Cardiac fibroblast (primary cell): ENCODE measurements around the gene REEP6.

ENCODE experiments used
- DNase-seq, 2 donors: peaks; one replicate each; pipeline versions ENCODE4 v3.0.0 to v3.0.0-alpha.2; 2010; ENCODE audit warnings: low read depth in 2 of 2
- H3K4me3 ChIP-seq, 2 donors: replicated peaks in 1 of 2; 1 replicate in 1 of 2; 2 replicates in 1 of 2; pipeline ENCODE4 v1.5.1; 2011; ENCODE audit warnings: low read depth in 2 of 2, low read length in 2 of 2, mild to moderate bottlenecking in 2 of 2, moderate library complexity in 1 of 2
- TF ChIP-seq, protein P1 (sequence below): IDR thresholded peaks from one replicate; pipeline ENCODE4 v1.5.1; 2011; ENCODE audit warnings: low read depth, mild to moderate bottlenecking, low read length, inconsistent platforms

The REEP6 gene

DNA sequence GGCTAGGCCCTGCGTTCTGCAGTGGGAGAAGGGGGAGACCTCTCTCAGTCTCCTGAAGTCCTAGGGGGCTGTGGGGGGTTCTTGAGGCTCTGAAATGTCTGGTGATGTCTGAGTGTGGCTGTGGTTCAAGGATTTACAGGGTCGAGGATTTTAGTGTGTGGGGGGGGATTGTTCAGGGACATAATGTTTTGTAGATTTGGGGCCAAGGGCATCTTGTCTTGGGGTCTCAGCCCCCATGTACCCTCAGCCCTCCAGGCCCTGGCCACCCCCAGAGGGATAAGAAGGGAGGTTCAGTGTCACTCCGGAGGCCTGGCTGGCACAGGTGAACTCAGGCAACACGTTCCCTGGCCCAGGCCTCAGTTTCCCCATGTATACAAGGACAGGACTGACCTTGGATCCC lies 43.5 kb upstream of the REEP6 start:
- TF ChIP-seq, protein P1, sequence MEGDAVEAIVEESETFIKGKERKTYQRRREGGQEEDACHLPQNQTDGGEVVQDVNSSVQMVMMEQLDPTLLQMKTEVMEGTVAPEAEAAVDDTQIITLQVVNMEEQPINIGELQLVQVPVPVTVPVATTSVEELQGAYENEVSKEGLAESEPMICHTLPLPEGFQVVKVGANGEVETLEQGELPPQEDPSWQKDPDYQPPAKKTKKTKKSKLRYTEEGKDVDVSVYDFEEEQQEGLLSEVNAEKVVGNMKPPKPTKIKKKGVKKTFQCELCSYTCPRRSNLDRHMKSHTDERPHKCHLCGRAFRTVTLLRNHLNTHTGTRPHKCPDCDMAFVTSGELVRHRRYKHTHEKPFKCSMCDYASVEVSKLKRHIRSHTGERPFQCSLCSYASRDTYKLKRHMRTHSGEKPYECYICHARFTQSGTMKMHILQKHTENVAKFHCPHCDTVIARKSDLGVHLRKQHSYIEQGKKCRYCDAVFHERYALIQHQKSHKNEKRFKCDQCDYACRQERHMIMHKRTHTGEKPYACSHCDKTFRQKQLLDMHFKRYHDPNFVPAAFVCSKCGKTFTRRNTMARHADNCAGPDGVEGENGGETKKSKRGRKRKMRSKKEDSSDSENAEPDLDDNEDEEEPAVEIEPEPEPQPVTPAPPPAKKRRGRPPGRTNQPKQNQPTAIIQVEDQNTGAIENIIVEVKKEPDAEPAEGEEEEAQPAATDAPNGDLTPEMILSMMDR: no peak
- H3K4me3 ChIP-seq: no peak overlapping the region
- no peak for DNase-seq

GRCh38 chr19:1447944-1448343 lies 43.0 kb upstream of the REEP6 start:
- H3K4me3 ChIP-seq: no peak overlapping the region
- no peak for DNase-seq

GRCh38 chr19:1449467-1450442 lies 41.2 kb upstream of the REEP6 start, which contains the start of gene APC2:
Gene APC2 (plus strand): TSS chr19:1450121. CDS start chr19:1453002, 2,881 bp downstream.
- DNase-seq: no peak
- H3K4me3 ChIP-seq: no peak within 1 kb of the TSS
- TF ChIP-seq, protein P1: no peak

More at GRCh38 chr19:1447944-1448343, 43.0 kb upstream of the REEP6 start:
- TF ChIP-seq, protein P1: no peak

- TF ChIP-seq, protein P1: no peak
- no peak overlapping the region for H3K4me3 ChIP-seq
- DNase-seq: no peak
Observed at GRCh38 chr19:1450735-1451731, 39.9 kb upstream of the REEP6 start.

DNA sequence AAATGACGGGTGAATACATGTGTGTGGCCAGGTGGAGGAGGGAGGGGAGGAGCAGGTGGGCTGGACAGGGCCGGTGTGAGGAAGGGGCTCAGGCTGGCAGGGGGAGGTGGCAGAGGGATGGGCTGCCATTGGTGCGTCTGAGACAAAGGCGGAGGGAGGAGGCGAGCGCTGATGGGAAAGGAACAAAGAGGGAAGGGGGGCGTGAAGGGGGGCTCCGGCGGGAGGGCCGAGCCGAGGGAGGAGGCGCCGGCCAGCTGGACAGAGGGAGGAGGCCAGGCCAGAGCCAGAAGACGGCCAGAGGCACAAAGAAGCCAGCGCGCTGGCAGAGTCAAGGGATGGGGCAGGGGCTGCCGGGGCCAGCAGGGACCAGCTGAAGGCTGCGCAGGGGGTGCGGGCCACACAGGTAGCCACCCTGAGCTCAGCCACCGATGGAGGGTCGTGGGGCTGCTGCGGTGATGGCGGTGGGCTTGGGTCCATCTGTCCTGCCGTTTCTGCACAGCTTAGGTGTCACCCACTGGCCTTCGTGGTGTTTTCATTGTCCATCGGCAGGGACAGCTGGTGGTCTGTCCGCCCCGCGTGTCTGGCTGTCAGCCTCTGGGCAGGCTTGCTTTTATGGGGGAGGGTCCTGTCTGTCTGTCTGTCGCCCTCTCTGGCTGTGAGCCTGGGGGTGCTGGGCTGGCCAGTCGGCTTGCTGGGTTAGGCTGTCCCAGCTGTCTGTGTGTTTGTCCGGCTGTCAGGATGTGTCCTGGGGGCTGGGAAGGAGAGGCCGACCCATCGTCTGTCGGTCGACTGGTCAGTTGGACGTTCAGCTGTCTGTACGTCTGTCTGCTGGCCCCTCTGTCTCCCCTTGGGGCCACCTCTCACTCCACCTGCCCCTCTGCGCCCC lies 38.8 kb upstream of the REEP6 start:
- no peak for DNase-seq
- TF ChIP-seq, protein P1: no peak
- H3K4me3 ChIP-seq: no peak overlapping the region
